PC-3 (cell line): ENCODE results near the gene PLOD2.

Experiments used
- CTCF ChIP-seq: fragments of 300-600 bp; sonication (generic); conservative IDR thresholded peaks from 2 replicates; pipeline ENCODE4 v1.5.1; 2017; ENCODE audit warnings: antibody characterized with exemption, low read depth, mild to moderate bottlenecking, low read length
- EZH2 ChIP-seq: fragments of 300-600 bp; sonication (generic); IDR thresholded peaks from one replicate; pipeline ENCODE4 v1.6.1; 2017; ENCODE audit warnings: antibody characterized with exemption, mild to moderate bottlenecking, low read length; ENCODE audit not compliant: unreplicated experiment
- EZH2phosphoT487 ChIP-seq: fragments of 300-600 bp; sonication (generic); IDR thresholded peaks from 2 replicates; pipeline ENCODE4 v1.6.1; 2018; ENCODE audit warnings: mild to moderate bottlenecking, antibody characterized with exemption, low read length, borderline replicate concordance

GRCh38 chr3:146040630-146041029 is 120.4 kb downstream of the PLOD2 start:
- no peak for TF ChIP-seq CTCF
- TF ChIP-seq EZH2 = no peak
- TF ChIP-seq EZH2phosphoT487 = no peak
